ENCODE data around the gene PDGFRA.

The PDGFRA gene

GRCh38 chr4:54282837-54283236, 53.7 kb downstream of the PDGFRA start:
- Histone ChIP-seq H3K9me3 (ENCODE audit: control insufficient read depth in 2 of 2, low read length in 2 of 2) (no peaks in the 10 kb centered on the region), H3K4me3 (ENCODE audit: low read length in 2 of 2) (no peak overlapping the region), H3K4me1 (ENCODE audit: control insufficient read depth, insufficient read depth, low read length) (no peaks in the 10 kb centered on the region), H3K36me3 (ENCODE audit: control insufficient read depth in 2 of 2, insufficient read depth in 2 of 2, low read length in 2 of 2) (no peaks in the 10 kb centered on the region), H3K27ac (ENCODE audit: low read length) (no peak overlapping the region), H3K9ac (ENCODE audit: low read length in 2 of 2) (no peak overlapping the region), H3K27me3 (ENCODE audit: control insufficient read depth in 1 of 2, insufficient read depth in 2 of 2, low read length in 2 of 2) (no peaks in the 10 kb centered on the region)

GRCh38 chr4:54289316-54289715, 60.2 kb downstream of the PDGFRA start:
- H3K27me3 ChIP-seq (ENCODE audit: control insufficient read depth in 1 of 2, insufficient read depth in 2 of 2, low read length in 2 of 2), result no peaks in the 10 kb centered on the region
- H3K27ac ChIP-seq (ENCODE audit: low read length), result no peak overlapping the region
- no peaks in the 10 kb centered on the region for H3K4me1 ChIP-seq (ENCODE audit: control insufficient read depth, insufficient read depth, low read length)
- H3K36me3 ChIP-seq (ENCODE audit: control insufficient read depth in 2 of 2, insufficient read depth in 2 of 2, low read length in 2 of 2), result peaks cover 0 to 3% of the 10 kb centered on the region in 2 donors
- no peaks in the 10 kb centered on the region for H3K9me3 ChIP-seq (ENCODE audit: control insufficient read depth in 2 of 2, low read length in 2 of 2)
- no peak overlapping the region for H3K4me3 ChIP-seq (ENCODE audit: low read length in 2 of 2)
- no peak overlapping the region for H3K9ac ChIP-seq (ENCODE audit: low read length in 2 of 2)

GRCh38 chr4:54290980-54291379, 61.9 kb downstream of the PDGFRA start:
- no peak overlapping the region for H3K9ac ChIP-seq (ENCODE audit: low read length in 2 of 2)
- no peaks in the 10 kb centered on the region for H3K27me3 ChIP-seq (ENCODE audit: control insufficient read depth in 1 of 2, insufficient read depth in 2 of 2, low read length in 2 of 2)
- no peak overlapping the region for H3K27ac ChIP-seq (ENCODE audit: low read length)
- no peak overlapping the region for H3K4me3 ChIP-seq (ENCODE audit: low read length in 2 of 2)
- H3K9me3 ChIP-seq (ENCODE audit: control insufficient read depth in 2 of 2, low read length in 2 of 2), result no peaks in the 10 kb centered on the region
- peaks cover 0 to 6% of the 10 kb centered on the region in 2 donors for H3K36me3 ChIP-seq (ENCODE audit: control insufficient read depth in 2 of 2, insufficient read depth in 2 of 2, low read length in 2 of 2)
- H3K4me1 ChIP-seq (ENCODE audit: control insufficient read depth, insufficient read depth, low read length), result no peaks in the 10 kb centered on the region

- Histone ChIP-seq H3K27ac (ENCODE audit: low read length) (no peak overlapping the region), H3K36me3 (ENCODE audit: control insufficient read depth in 2 of 2, insufficient read depth in 2 of 2, low read length in 2 of 2) (peaks cover 0 to 3% of the 10 kb centered on the region in 2 donors), H3K27me3 (ENCODE audit: control insufficient read depth in 1 of 2, insufficient read depth in 2 of 2, low read length in 2 of 2) (no peaks in the 10 kb centered on the region), H3K9ac (ENCODE audit: low read length in 2 of 2) (no peak overlapping the region), H3K9me3 (ENCODE audit: control insufficient read depth in 2 of 2, low read length in 2 of 2) (peaks cover 0 to 4% of the 10 kb centered on the region in 2 donors), H3K4me3 (ENCODE audit: low read length in 2 of 2) (no peak overlapping the region), H3K4me1 (ENCODE audit: control insufficient read depth, insufficient read depth, low read length) (no peaks in the 10 kb centered on the region)
These were observed 67.6 kb downstream of the PDGFRA start for GRCh38 chr4:54296548-54297203.

- Histone ChIP-seq H3K4me3 (ENCODE audit: low read length in 2 of 2) (no peak overlapping the region), H3K9ac (ENCODE audit: low read length in 2 of 2) (no peak overlapping the region), H3K27ac (ENCODE audit: low read length) (no peak overlapping the region), H3K27me3 (ENCODE audit: control insufficient read depth in 1 of 2, insufficient read depth in 2 of 2, low read length in 2 of 2) (no peaks in the 10 kb centered on the region), H3K9me3 (ENCODE audit: control insufficient read depth in 2 of 2, low read length in 2 of 2) (no peaks in the 10 kb centered on the region), H3K4me1 (ENCODE audit: control insufficient read depth, insufficient read depth, low read length) (no peaks in the 10 kb centered on the region), H3K36me3 (ENCODE audit: control insufficient read depth in 2 of 2, insufficient read depth in 2 of 2, low read length in 2 of 2) (no peaks in the 10 kb centered on the region)
These were observed 79.0 kb downstream of the PDGFRA start for GRCh38 chr4:54308110-54308509.

- no peak overlapping the region for H3K4me3 ChIP-seq (ENCODE audit: low read length in 2 of 2)
- no peaks in the 10 kb centered on the region for H3K36me3 ChIP-seq (ENCODE audit: control insufficient read depth in 2 of 2, insufficient read depth in 2 of 2, low read length in 2 of 2)
- no peak overlapping the region for H3K27ac ChIP-seq (ENCODE audit: low read length)
- H3K9me3 ChIP-seq (ENCODE audit: control insufficient read depth in 2 of 2, low read length in 2 of 2), result no peaks in the 10 kb centered on the region
- no peak overlapping the region for H3K9ac ChIP-seq (ENCODE audit: low read length in 2 of 2)
- no peaks in the 10 kb centered on the region for H3K27me3 ChIP-seq (ENCODE audit: control insufficient read depth in 1 of 2, insufficient read depth in 2 of 2, low read length in 2 of 2)
- H3K4me1 ChIP-seq (ENCODE audit: control insufficient read depth, insufficient read depth, low read length), result no peaks in the 10 kb centered on the region
These were observed 86.8 kb downstream of the PDGFRA start for GRCh38 chr4:54315561-54316538.

- Histone ChIP-seq H3K9me3 (ENCODE audit: control insufficient read depth in 2 of 2, low read length in 2 of 2) (no peaks in the 10 kb centered on the region), H3K27ac (ENCODE audit: low read length) (no peak overlapping the region), H3K4me1 (ENCODE audit: control insufficient read depth, insufficient read depth, low read length) (no peaks in the 10 kb centered on the region), H3K36me3 (ENCODE audit: control insufficient read depth in 2 of 2, insufficient read depth in 2 of 2, low read length in 2 of 2) (no peaks in the 10 kb centered on the region), H3K9ac (ENCODE audit: low read length in 2 of 2) (no peak overlapping the region), H3K4me3 (ENCODE audit: low read length in 2 of 2) (no peak overlapping the region), H3K27me3 (ENCODE audit: control insufficient read depth in 1 of 2, insufficient read depth in 2 of 2, low read length in 2 of 2) (no peaks in the 10 kb centered on the region)
These were observed 88.6 kb downstream of the PDGFRA start for GRCh38 chr4:54317690-54318089.

- no peaks in the 10 kb centered on the region for H3K9me3 ChIP-seq (ENCODE audit: control insufficient read depth in 2 of 2, low read length in 2 of 2)
- H3K36me3 ChIP-seq (ENCODE audit: control insufficient read depth in 2 of 2, insufficient read depth in 2 of 2, low read length in 2 of 2), result no peaks in the 10 kb centered on the region
These were observed 89.8 kb downstream of the PDGFRA start for GRCh38 chr4:54318904-54319303.

GRCh38 chr4:54320826-54321685, 92.0 kb downstream of the PDGFRA start:
- no peaks in the 10 kb centered on the region for H3K4me1 ChIP-seq (ENCODE audit: control insufficient read depth, insufficient read depth, low read length)
- H3K9me3 ChIP-seq (ENCODE audit: control insufficient read depth in 2 of 2, low read length in 2 of 2), result no peaks in the 10 kb centered on the region
- no peaks in the 10 kb centered on the region for H3K27me3 ChIP-seq (ENCODE audit: control insufficient read depth in 1 of 2, insufficient read depth in 2 of 2, low read length in 2 of 2)
- H3K36me3 ChIP-seq (ENCODE audit: control insufficient read depth in 2 of 2, insufficient read depth in 2 of 2, low read length in 2 of 2), result no peaks in the 10 kb centered on the region
- H3K4me3 ChIP-seq (ENCODE audit: low read length in 2 of 2), result no peak overlapping the region
- H3K9ac ChIP-seq (ENCODE audit: low read length in 2 of 2), result no peak overlapping the region
- H3K27ac ChIP-seq (ENCODE audit: low read length), result no peak overlapping the region

More at GRCh38 chr4:54318904-54319303, 89.8 kb downstream of the PDGFRA start:
- no peaks in the 10 kb centered on the region for H3K27me3 ChIP-seq (ENCODE audit: control insufficient read depth in 1 of 2, insufficient read depth in 2 of 2, low read length in 2 of 2)
- no peak overlapping the region for H3K9ac ChIP-seq (ENCODE audit: low read length in 2 of 2)
- H3K4me3 ChIP-seq (ENCODE audit: low read length in 2 of 2), result no peak overlapping the region
- H3K27ac ChIP-seq (ENCODE audit: low read length), result no peak overlapping the region
- no peaks in the 10 kb centered on the region for H3K4me1 ChIP-seq (ENCODE audit: control insufficient read depth, insufficient read depth, low read length)

GRCh38 chr4:54322818-54323417, 93.8 kb downstream of the PDGFRA start:
- Histone ChIP-seq H3K4me3 (ENCODE audit: low read length in 2 of 2) (no peak overlapping the region), H3K27ac (ENCODE audit: low read length) (no peak overlapping the region), H3K9me3 (ENCODE audit: control insufficient read depth in 2 of 2, low read length in 2 of 2) (no peaks in the 10 kb centered on the region), H3K4me1 (ENCODE audit: control insufficient read depth, insufficient read depth, low read length) (no peaks in the 10 kb centered on the region), H3K27me3 (ENCODE audit: control insufficient read depth in 1 of 2, insufficient read depth in 2 of 2, low read length in 2 of 2) (no peaks in the 10 kb centered on the region), H3K9ac (ENCODE audit: low read length in 2 of 2) (no peak overlapping the region), H3K36me3 (ENCODE audit: control insufficient read depth in 2 of 2, insufficient read depth in 2 of 2, low read length in 2 of 2) (no peaks in the 10 kb centered on the region)
